Left kidney (tissue), 8 donors: ENCODE data around the gene CDKN2B-AS1. TPM values are rescaled to one million over a fixed set of nuclear protein-coding genes. Genes with fewer than 3 reads are reported as not detected.
"Not testable (repeated sequence)": the region's sequence is repeated elsewhere in the genome, so short reads cannot be mapped to it uniquely, and the experiment has no call there.

Experiments
- DNase-seq: peaks from one replicate; pipeline ENCODE4 v3.0.0-alpha.2; 2013
- long read RNA-seq, 8 donors: transcript quantifications; one replicate each; lab custom pipeline, GENCODE V29; 2026
- polyA plus RNA-seq: library from polyadenylated mRNA; unstranded; fragments of 120-200 nt; gene quantifications from one replicate; pipeline ENCODE4 v1.2.1, GENCODE V29; 2013; ENCODE audit not compliant: insufficient read length

CDKN2B-AS1 gene
- 0.32 TPM for polyA plus RNA-seq
- long read RNA-seq, donor 1 = 0 reads
- long read RNA-seq, donor 2 = 0 reads
- long read RNA-seq, donor 3 = 0 reads
- long read RNA-seq, donor 4 = 0 reads
- long read RNA-seq, donor 5 = 0 reads
- long read RNA-seq, donor 6 = 0 reads
- long read RNA-seq, donor 7 = 0 reads
- long read RNA-seq, donor 8 = 0 reads

DNA sequence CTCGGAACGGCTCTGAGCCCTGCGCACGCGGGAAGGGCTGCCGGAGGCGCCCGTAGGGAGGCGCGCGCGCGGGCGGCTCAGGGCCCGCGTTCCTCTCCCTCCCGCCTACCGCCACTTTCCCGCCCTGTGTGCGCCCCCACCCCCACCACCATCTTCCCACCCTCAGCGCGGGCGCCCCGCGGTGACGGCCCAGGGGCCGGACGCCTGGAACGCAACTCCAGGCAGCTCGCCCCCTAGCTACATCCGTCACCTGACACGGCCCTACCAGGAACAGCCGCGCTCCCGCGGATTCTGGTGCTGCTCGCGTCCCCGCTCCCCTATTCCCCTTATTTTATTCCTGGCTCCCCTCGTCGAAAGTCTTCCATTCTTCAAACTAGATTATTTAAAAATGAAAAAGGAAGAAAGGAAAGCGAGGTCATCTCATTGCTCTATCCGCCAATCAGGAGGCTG, at the start of gene CDKN2B-AS1:
TSS of gene CDKN2B-AS1 (plus strand) at position 236 of the 450 bp plus-strand sequence.
- DNase-seq = no peak

DNA sequence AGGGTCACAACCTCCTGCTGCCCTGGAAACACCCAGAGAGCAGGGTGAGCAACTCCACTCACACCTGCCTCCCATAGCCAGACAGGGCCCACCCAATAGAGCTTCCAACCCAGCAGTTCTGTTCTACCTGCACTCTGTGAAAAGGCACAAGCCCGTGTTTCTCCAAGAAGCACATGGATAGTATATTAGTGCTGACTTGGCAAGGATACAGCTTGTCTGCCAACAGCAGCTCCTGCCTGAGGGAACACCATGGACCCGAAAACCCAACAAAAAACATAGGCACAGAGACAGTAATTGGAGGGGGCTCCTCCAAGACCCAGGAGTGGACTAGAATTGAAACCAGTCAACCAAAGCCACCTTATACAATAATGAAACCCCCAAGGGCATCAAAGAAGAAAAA, 49.0 kb upstream of the CDKN2B-AS1 start:
- no peak for DNase-seq

DNA sequence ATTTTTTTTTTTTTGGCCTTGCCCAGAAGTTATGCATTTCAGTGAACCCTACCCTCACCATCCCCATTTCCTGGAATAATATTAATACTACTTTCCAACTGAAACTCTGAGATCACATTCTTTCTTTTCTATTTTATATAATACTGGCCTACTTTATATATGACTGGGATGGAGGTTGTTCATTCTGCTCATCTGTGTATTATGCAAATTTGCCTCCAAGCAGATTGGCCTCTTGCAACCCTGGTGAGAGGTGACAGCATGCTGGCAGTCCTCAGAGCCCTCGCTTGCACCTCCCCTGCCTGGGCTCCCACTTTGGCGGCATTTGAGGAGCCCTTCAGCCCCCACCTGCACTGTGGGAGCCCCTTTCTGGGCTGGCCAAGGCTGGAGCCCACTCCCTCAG, 35.8 kb upstream of the CDKN2B-AS1 start:
- DNase-seq = no peak

GRCh38 chr9:21959268-21959667, 35.3 kb upstream of the CDKN2B-AS1 start:
- not testable (repeated sequence) for DNase-seq

DNA sequence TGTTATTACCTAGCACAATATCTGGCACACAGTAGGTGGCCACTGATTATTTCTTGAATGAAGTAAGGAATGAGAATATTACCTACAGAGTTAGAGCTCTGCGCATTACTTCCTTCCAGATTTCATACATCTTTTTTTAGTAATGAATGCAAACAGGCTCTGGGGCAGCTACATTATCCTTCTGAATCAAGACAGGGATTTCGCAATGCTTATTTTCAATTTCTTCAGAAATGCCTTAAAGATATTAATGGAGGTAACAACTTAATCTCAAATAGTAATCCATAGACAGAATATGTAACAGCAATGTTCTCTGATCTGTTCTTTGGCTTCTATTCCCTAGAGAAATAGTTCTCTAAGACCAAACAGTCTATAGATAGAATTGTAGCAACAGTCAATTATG, 33.0 kb upstream of the CDKN2B-AS1 start:
- no peak for DNase-seq

- DNase-seq = no peak
Observed at GRCh38 chr9:21964925-21965385, 29.6 kb upstream of the CDKN2B-AS1 start.

GRCh38 chr9:21965401-21965951, 29.1 kb upstream of the CDKN2B-AS1 start:
- no peak for DNase-seq

GRCh38 chr9:21966140-21966851, 28.3 kb upstream of the CDKN2B-AS1 start:
- no peak for DNase-seq

DNA sequence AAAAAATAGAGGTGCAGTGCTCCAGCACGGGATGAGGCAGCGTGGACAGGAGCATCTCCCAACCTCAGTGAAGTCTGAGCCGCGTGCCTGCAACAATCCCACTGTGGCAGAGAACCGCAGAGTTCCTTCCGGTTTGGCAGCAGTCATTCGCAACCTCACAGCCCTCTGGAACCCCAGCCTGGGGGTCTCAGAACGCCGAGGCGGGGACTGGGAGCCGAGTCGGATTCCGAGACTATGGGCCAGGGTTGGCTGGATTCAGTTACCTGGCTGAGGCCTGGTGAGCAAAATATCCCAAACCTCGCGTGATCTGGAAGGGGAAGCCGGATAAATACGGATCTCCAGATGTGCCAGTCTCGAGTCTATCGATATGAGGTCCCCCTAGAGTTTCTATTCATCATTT, 27.4 kb upstream of the CDKN2B-AS1 start:
- DNase-seq = no peak

DNA sequence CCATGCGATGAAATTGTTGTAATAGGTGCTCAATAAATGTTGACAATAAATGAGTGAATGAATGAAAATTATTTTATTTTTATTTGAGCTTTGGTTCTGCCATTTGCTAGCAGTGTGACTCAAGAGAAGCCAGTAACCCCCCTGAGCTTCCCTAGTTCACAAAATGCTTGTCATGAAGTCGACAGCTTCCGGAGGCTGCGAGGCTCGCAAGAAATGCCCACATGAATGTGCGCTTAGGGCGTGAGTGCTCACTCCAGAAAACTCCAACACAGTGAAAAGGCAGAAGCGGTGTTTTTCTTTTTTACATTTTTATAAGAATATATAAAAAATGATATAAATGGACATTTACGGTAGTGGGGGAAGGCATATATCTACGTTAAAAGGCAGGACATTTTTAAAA, 26.9 kb upstream of the CDKN2B-AS1 start:
- no peak for DNase-seq

- DNase-seq = no peak
Observed at GRCh38 chr9:21968331-21969010, 26.1 kb upstream of the CDKN2B-AS1 start.

DNA sequence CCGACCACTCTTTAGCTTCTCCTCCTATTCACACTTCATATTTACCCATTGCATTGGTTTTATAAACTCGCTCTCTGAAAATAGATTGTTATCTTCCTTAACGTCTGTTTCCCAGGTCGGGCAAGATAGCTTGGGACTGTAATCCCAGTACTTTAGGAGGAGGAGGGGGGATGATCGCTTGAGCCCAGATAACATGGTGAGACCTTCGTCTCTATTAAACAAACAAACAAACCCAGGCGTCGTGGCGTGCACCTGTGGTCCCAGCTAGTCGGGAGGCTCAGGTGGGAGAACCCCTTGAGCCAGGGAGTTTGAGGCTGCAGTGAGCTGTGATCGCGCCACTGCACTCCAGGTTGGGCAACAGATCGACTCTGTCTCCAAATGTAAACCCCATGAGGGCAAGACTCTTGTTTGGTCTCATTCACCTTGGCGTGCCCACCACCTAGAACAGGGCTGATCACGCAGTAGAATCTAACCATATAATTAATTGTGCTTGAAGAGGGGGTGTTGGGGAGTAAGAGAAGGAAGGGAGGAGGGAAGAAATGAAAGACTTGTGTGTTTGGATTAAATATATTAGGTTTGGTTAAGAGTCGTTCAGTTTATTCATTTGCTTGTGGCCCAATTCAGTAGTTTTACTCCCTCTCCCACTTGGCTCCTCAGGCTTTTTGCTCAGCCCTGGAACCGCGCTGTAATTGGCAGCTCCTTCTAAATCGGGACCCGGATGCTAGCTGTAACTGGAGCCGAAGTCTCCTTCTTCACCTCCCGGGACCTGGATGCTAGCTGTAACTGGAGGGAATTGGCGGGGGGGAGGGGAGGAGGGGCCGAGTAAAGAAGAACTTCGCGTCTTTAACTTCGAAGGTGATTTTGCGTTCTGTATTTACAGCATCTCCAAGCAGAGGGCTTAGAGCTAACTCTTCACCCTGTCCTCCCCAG, 25.3 kb upstream of the CDKN2B-AS1 start:
- DNase-seq = no peak

GRCh38 chr9:21969951-21970799, 24.4 kb upstream of the CDKN2B-AS1 start:
- DNase-seq = no peak

DNA sequence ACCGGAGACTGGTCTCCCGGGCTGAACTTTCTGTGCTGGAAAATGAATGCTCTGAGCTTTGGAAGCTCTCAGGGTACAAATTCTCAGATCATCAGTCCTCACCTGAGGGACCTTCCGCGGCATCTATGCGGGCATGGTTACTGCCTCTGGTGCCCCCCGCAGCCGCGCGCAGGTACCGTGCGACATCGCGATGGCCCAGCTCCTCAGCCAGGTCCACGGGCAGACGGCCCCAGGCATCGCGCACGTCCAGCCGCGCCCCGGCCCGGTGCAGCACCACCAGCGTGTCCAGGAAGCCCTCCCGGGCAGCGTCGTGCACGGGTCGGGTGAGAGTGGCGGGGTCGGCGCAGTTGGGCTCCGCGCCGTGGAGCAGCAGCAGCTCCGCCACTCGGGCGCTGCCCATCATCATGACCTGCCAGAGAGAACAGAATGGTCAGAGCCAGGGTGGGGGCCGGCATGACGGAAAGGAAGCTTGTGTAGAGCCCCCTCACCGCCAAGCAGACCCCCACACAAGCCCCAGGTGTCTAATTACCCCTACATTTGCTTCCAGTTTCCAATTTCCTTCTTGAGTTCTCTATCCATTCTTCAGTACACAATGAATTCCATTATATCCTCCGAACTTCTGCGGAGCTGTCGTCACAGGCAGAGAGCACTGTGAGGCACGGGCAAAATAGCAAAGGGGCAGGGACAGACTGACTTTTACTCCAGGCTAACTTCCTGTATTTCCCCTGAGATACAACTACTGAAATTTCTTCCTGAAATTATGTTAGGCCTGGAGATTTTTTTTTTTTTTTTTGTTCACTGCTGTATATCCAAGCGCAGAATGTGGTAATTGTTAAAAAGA, 23.6 kb upstream of the CDKN2B-AS1 start:
- DNase-seq = no peak

DNA sequence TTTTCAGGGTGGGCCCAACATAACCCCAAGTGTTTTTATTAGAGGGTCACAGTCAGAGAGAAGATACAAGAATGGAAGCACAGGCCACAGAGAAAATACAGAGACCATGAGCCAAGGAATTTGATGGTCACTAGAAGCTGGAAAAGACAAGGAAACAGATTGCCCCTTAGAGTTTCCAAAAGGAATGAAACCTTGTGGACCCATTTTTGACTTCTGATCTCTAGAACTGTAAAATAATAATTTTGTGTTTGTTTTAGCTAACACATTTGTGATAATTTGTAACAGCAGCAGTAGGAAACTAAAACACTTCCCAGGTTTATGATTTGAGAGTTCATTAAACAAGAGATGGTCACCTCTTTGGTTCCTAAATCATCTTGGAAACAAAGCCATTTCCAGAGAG, 22.2 kb upstream of the CDKN2B-AS1 start:
- no peak for DNase-seq

DNA sequence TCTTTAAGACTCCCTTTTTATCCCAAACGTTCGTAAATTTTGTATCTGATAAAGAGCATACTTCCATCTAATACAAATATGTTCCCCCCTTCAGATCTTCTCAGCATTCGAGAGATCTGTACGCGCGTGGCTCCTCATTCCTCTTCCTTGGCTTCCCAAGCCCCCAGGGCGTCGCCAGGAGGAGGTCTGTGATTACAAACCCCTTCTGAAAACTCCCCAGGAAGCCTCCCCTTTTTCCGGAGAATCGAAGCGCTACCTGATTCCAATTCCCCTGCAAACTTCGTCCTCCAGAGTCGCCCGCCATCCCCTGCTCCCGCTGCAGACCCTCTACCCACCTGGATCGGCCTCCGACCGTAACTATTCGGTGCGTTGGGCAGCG, 20.3 kb upstream of the CDKN2B-AS1 start:
- no peak for DNase-seq

DNA sequence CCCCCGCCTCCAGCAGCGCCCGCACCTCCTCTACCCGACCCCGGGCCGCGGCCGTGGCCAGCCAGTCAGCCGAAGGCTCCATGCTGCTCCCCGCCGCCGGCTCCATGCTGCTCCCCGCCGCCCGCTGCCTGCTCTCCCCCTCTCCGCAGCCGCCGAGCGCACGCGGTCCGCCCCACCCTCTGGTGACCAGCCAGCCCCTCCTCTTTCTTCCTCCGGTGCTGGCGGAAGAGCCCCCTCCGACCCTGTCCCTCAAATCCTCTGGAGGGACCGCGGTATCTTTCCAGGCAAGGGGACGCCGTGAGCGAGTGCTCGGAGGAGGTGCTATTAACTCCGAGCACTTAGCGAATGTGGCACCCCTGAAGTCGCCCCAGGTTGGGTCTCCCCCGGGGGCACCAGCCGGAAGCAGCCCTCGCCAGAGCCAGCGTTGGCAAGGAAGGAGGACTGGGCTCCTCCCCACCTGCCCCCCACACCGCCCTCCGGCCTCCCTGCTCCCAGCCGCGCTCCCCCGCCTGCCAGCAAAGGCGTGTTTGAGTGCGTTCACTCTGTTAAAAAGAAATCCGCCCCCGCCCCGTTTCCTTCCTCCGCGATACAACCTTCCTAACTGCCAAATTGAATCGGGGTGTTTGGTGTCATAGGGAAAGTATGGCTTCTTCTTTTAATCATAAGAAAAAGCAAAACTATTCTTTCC, 19.7 kb upstream of the CDKN2B-AS1 start:
- no peak for DNase-seq

DNA sequence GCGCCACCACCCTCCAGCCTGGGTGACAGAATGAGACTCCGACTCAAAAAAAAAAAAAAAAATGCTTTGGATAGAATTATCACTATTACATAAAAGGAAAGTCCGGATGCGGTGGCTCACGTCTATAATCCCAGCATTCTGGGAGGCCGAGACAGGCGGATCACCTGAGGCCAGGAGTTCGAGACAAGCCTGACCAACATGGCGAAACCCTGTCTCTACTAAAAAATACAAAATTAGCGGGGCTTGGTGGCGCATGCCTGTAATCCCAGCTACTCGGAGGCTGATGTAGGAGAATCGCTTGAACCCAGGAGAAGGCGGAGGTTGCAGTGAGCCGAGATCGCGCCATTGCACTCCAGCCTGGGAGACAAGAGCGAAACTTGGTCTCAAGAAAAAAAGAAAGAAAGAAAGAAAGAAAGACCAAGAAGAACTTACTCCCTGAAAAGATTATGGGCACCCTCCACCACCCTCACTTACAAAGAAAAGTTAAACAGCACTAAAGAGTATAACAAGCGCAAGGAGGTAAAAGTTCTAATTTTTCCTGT, 18.2 kb upstream of the CDKN2B-AS1 start:
- DNase-seq = no peak

GRCh38 chr9:21982391-21982790, 12.2 kb upstream of the CDKN2B-AS1 start:
- no peak for DNase-seq
